ENCODE results near the gene IFNGR1. TPM values are rescaled to one million over a fixed set of nuclear protein-coding genes. Genes with fewer than 3 reads are reported as not detected.

The IFNGR1 gene
- total and polyA plus RNA-seq, 10 of the 15 experiments (the other 5 are each of a cell fraction or from before 2014, with no cell fraction given) = 89.0 to 296 (median 138) TPM

- TF ChIP-seq EED (IDR thresholded peaks at IDR 0.05; ENCODE audit: low read depth) = peak; percentile 81; the same call in 1 of the 2 replicates
- no peak for TF ChIP-seq CBX3 (IDR thresholded peaks at IDR 0.05; ENCODE audit: borderline replicate concordance, low read depth)
- TF ChIP-seq HDAC2 (IDR thresholded peaks at IDR 0.05) = no peak
- TF ChIP-seq, protein P1, sequence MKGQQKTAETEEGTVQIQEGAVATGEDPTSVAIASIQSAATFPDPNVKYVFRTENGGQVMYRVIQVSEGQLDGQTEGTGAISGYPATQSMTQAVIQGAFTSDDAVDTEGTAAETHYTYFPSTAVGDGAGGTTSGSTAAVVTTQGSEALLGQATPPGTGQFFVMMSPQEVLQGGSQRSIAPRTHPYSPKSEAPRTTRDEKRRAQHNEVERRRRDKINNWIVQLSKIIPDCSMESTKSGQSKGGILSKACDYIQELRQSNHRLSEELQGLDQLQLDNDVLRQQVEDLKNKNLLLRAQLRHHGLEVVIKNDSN (IDR thresholded peaks at IDR 0.05; ENCODE audit: borderline replicate concordance, extremely low read length, insufficient read depth, low read depth, low read length) = no peak
- no peak for TF ChIP-seq BMI1 (IDR thresholded peaks at IDR 0.05; ENCODE audit: borderline replicate concordance)
- TF ChIP-seq RFX5 (IDR thresholded peaks at IDR 0.05; ENCODE audit: low read depth, low read length) = no peak
- TF ChIP-seq ZNF207 (IDR thresholded peaks at IDR 0.05; ENCODE audit: borderline replicate concordance) = no peak
- TF ChIP-seq MTA3 (IDR thresholded peaks at IDR 0.05; ENCODE audit: borderline replicate concordance, low read length) = peak; percentile 62; the same call in 1 of the 2 replicates
- TF ChIP-seq DPF2 (IDR thresholded peaks at IDR 0.05) = peak; percentile 42; the same call in 1 of the 2 replicates
- no peak for TF ChIP-seq CHD4 (IDR thresholded peaks at IDR 0.05)
- TF ChIP-seq NR2C2 (IDR thresholded peaks at IDR 0.05; ENCODE audit: borderline replicate concordance, control insufficient read depth, insufficient read length, low read depth) = no peak
- TF ChIP-seq, protein P2, sequence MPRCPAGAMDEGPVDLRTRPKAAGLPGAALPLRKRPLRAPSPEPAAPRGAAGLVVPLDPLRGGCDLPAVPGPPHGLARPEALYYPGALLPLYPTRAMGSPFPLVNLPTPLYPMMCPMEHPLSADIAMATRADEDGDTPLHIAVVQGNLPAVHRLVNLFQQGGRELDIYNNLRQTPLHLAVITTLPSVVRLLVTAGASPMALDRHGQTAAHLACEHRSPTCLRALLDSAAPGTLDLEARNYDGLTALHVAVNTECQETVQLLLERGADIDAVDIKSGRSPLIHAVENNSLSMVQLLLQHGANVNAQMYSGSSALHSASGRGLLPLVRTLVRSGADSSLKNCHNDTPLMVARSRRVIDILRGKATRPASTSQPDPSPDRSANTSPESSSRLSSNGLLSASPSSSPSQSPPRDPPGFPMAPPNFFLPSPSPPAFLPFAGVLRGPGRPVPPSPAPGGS (IDR thresholded peaks at IDR 0.05; ENCODE audit: borderline replicate concordance, insufficient read depth, low read depth, low read length, poor library complexity, severe bottlenecking) = no peak
- TF ChIP-seq, protein P3, sequence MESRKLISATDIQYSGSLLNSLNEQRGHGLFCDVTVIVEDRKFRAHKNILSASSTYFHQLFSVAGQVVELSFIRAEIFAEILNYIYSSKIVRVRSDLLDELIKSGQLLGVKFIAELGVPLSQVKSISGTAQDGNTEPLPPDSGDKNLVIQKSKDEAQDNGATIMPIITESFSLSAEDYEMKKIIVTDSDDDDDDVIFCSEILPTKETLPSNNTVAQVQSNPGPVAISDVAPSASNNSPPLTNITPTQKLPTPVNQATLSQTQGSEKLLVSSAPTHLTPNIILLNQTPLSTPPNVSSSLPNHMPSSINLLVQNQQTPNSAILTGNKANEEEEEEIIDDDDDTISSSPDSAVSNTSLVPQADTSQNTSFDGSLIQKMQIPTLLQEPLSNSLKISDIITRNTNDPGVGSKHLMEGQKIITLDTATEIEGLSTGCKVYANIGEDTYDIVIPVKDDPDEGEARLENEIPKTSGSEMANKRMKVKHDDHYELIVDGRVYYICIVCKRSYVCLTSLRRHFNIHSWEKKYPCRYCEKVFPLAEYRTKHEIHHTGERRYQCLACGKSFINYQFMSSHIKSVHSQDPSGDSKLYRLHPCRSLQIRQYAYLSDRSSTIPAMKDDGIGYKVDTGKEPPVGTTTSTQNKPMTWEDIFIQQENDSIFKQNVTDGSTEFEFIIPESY (IDR thresholded peaks at IDR 0.05) = no peak
- TF ChIP-seq ZBED1 (IDR thresholded peaks at IDR 0.05; ENCODE audit: borderline replicate concordance) = 0 out of 2 replicates have a peak, but pooled peaks have one; percentile 59
- TF ChIP-seq CREB1 (IDR thresholded peaks at IDR 0.05; ENCODE audit: low read depth) = 0 out of 2 replicates have a peak, but pooled peaks have one; percentile 12
- TF ChIP-seq JUND (IDR thresholded peaks at IDR 0.05; ENCODE audit: low read depth, low read length) = no peak
- TF ChIP-seq, protein P4, sequence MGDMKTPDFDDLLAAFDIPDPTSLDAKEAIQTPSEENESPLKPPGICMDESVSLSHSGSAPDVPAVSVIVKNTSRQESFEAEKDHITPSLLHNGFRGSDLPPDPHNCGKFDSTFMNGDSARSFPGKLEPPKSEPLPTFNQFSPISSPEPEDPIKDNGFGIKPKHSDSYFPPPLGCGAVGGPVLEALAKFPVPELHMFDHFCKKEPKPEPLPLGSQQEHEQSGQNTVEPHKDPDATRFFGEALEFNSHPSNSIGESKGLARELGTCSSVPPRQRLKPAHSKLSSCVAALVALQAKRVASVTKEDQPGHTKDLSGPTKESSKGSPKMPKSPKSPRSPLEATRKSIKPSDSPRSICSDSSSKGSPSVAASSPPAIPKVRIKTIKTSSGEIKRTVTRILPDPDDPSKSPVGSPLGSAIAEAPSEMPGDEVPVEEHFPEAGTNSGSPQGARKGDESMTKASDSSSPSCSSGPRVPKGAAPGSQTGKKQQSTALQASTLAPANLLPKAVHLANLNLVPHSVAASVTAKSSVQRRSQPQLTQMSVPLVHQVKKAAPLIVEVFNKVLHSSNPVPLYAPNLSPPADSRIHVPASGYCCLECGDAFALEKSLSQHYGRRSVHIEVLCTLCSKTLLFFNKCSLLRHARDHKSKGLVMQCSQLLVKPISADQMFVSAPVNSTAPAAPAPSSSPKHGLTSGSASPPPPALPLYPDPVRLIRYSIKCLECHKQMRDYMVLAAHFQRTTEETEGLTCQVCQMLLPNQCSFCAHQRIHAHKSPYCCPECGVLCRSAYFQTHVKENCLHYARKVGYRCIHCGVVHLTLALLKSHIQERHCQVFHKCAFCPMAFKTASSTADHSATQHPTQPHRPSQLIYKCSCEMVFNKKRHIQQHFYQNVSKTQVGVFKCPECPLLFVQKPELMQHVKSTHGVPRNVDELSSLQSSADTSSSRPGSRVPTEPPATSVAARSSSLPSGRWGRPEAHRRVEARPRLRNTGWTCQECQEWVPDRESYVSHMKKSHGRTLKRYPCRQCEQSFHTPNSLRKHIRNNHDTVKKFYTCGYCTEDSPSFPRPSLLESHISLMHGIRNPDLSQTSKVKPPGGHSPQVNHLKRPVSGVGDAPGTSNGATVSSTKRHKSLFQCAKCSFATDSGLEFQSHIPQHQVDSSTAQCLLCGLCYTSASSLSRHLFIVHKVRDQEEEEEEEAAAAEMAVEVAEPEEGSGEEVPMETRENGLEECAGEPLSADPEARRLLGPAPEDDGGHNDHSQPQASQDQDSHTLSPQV (IDR thresholded peaks at IDR 0.05) = no peak
- TF ChIP-seq TARDBP (IDR thresholded peaks at IDR 0.05; ENCODE audit: borderline replicate concordance) = no peak
- no peak for TF ChIP-seq LARP7 (IDR thresholded peaks at IDR 0.05)
- TF ChIP-seq STAT3 (IDR thresholded peaks at IDR 0.05; ENCODE audit: low read depth, low read length) = no peak
- TF ChIP-seq, protein P5, sequence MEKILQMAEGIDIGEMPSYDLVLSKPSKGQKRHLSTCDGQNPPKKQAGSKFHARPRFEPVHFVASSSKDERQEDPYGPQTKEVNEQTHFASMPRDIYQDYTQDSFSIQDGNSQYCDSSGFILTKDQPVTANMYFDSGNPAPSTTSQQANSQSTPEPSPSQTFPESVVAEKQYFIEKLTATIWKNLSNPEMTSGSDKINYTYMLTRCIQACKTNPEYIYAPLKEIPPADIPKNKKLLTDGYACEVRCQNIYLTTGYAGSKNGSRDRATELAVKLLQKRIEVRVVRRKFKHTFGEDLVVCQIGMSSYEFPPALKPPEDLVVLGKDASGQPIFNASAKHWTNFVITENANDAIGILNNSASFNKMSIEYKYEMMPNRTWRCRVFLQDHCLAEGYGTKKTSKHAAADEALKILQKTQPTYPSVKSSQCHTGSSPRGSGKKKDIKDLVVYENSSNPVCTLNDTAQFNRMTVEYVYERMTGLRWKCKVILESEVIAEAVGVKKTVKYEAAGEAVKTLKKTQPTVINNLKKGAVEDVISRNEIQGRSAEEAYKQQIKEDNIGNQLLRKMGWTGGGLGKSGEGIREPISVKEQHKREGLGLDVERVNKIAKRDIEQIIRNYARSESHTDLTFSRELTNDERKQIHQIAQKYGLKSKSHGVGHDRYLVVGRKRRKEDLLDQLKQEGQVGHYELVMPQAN (conservative IDR thresholded peaks at IDR 0.05) = no peak
- no peak for TF ChIP-seq YY1 (IDR thresholded peaks at IDR 0.05; ENCODE audit: low read depth, low read length)
- TF ChIP-seq ESRRA (IDR thresholded peaks at IDR 0.05; ENCODE audit: low read length) = no peak
These were observed 63.4 kb downstream of the IFNGR1 start (continued) for GRCh38 chr6:137155830-137156229.

Data from GM12878 (cell line).